ENCODE data around the gene DGKG. TPM values are rescaled to one million over a fixed set of nuclear protein-coding genes. Genes with fewer than 3 reads are reported as not detected.
A peak's percentile ranks its signal among the peaks of the same experiment; 100 is the strongest.

The DGKG gene
- total RNA-seq, 1 donor from 2014 or later, result 13.5 TPM

DNA sequence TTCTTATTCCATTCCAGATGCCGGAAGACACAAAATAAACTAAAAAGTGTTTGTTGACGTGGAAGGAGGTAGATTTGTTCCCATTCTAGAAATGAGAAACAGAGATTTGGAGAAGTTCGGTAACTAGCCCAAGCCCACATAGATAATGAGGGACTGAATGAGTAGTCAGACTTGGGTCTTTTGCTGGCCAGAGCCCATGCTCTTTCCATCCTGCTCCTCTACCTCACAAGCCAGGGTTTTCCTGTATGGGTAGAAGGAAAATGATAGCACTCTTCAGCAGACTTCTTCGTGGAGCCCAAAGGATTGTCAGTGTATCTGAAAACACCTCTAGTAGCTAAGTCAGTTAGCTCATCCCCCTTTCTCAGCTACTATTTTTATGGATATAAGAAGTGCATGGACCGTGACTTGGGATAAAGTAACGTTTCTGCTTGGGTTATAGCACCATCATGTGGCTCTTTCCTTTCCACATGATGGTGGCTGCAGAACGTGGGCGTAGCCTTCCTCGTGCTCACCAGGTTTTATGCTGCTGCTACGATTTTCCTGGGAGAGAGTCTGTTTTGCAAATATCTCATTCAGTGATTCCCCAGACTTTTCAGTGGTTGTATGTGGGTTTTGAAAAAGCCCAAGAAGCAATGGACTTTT lies 84.6 kb downstream of the DGKG start:
- peak; percentile 54 for DNase-seq (ENCODE audit: low spot score)

DNA sequence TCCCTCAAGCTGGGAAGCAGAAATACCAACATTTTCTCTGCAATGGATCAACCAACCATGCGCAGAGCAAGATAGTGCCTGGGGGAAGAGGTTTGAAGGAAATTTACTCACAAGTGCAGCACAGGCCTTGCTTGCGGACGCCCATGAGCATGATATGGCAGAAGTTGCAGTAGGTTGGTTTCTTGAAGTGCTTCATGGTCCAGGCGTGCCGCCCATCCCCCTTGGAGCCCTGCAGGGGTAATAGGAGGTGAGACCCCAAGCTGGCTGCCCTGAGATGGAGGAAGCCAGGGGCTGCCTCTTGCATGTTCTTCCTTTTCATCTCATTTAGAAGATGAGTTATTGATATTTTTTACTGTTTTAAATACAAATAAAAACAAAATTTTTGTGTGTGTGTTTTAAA lies 86.6 kb downstream of the DGKG start:
- no peak for DNase-seq (ENCODE audit: low spot score)

DNA sequence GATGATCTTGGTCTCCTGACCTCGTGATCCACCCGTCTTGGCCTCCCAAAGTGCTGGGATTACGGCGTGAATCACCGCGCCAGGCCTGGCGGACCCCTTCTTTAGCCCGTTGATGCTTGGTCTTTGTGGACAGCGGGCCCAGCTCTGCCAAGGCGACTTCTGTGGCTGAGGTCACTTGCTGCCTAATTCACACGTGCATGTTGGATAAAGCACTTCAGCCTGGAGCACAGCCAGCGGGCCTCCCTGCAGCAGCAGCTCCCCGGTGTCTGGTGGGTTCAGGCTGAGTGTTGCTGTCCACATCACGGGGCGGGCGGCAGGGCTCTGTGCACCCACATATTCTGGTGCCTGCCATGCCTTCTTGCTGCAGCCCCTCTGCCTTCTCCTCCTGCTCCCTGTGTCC lies 88.4 kb downstream of the DGKG start:
- DNase-seq (ENCODE audit: low spot score), result no peak

DNA sequence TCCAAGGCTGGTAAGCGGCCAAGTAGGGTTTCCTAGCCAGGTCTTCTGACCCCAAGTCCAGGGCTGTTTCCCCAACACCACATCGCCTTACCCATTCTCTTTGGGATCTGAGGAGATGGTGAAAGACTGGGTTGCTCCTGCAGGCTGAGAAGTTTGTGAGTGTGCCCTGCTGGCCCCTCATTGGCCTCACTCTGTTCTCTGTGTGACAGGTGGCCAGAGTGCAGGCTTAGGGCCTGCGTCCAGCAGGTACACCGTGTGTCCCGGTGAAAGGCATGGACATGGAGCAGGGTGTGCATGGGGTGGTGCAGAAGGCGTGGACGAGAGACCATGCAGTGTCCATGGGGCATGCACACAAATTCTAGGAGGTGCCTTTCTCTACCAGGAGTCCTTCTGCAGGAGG lies 91.3 kb downstream of the DGKG start:
- no peak for DNase-seq (ENCODE audit: low spot score)

DNA sequence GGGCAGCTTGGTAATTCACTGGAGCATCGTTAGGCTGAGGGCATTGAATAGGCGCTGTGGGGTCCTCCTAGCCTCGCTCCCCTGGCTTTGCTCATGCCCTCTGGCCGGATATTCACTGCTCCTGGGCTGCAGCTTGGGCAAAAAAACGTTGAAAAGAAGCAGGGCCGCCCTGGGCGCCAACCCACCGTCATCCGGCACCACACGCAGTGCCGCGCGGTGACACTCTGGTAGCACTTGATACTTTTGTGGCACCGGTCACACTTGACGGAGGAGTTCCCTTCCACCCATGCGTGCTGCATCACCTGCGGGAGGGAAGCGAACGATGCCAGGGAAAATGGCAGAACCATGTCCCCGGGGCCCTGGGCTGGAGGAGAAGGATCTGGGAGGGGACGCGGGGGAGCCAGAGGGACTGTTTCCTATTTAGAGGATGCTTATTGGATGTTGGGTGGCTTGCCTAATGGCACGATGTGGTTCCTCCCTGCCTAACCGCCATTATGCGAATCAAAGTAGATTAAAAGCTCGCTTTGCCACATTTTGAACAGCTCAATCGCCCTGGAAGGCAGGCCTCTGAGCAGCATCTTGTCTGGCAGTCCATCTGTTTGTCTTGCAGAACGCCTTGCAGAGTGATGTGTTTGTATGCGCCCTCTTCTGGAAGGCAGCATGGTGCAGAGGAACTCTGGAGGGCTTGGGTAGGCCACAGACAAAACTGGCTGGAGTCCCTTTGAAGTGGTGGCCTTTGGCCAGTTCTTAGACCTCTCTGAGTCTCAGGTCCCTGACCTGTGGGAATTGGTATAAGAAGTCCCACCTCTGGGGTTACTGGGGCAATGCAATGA lies 93.2 kb downstream of the DGKG start:
- no peak for DNase-seq (ENCODE audit: low spot score)

DNA sequence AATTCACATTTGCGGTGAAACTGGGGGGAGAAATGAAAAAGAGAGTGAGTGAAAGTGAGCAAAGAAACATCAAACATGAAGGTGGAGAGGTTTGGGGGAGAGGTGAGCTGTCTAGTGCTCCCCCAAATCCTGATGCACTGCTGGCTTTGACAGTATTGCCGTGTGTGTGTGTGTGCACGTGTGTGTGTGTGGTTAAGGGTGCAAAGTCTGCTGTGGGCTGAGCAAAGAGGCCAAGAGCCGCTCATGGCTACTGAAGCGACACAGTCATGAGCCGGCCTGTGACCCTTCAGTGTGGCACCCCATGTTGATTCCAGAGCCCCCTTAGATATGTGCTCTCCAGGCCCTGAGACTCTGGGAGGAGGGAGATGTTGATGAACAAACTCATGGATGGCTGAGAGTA lies 94.3 kb downstream of the DGKG start:
- DNase-seq (ENCODE audit: low spot score), result no peak

DNA sequence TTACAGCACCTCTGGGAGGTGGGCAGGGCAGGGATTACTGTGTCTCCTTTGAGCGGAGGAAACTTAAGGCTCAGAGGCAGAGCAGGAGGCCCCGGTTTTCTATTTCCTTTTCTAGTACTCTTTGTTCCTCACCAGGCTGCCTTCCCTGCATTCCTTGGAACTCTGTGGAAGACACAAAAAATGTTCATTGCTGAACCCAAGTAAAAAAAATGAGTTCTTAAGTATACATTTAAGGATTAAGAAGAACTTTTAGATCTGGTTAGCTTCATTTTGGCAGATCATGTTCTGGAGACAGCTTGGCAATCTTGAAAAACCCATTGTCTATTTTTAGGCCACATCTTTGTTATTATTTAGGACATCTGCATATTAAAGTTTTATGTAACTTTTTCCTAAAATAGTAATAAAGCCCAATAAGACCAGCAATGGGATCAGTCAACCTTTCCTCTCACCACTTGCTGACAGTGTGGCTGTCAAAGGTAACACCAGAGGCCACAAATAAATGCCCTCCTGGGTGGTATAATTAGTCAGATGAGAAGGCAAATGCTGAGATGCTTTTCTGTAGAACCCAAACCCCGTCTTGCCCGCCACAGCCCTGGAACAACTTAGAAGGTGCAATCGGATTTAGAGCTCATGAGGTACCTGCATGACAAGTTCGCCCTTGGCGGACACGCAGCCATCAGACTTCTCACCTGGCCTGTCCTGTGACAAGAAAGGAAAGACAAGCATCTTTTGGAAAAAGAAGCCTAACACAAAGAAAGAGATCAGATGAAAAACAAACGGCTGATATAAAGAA lies 97.2 kb downstream of the DGKG start:
- DNase-seq (ENCODE audit: low spot score), result peak; percentile 69

DNA sequence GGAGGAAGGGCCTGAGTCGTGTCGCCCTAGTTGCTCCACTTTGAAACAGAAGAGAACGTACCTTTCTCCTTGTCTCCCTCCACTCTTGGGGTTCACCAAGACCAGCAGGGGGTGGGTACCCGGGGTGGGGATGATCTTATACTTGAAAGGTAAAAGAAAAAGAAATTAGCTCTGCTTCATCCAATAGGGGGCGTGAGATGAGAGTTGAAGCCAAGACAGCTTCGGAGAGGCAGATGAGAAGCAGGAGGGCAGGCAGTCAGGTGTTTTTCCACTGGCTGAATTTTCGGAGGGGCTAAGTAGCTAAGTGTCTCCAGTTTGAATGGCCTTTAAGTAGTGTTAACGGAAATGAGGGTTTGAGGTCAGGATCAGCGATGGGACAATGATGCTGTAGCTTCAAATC lies 100.4 kb downstream of the DGKG start:
- DNase-seq (ENCODE audit: low spot score), result no peak

DNA sequence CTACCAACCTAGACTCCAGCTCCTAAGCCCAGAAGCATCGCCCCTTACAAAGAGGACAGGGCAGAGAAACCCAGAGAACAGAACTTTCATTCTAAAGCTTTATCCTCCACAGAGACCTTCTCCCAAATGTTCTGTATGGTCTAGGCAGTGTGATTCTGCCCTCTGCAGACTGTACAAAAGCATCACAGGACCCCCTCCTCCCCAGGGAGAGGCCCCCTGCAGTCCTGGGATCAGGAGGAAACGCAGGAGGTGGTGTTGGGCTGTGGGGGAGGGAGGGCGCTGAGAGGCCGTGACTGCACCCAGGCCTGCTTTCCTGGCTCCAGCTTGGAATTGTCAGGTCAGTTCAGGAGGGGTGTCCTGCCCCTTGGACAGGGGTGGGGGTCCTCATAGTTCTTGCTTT lies 101.3 kb downstream of the DGKG start:
- DNase-seq (ENCODE audit: low spot score), result no peak

DNA sequence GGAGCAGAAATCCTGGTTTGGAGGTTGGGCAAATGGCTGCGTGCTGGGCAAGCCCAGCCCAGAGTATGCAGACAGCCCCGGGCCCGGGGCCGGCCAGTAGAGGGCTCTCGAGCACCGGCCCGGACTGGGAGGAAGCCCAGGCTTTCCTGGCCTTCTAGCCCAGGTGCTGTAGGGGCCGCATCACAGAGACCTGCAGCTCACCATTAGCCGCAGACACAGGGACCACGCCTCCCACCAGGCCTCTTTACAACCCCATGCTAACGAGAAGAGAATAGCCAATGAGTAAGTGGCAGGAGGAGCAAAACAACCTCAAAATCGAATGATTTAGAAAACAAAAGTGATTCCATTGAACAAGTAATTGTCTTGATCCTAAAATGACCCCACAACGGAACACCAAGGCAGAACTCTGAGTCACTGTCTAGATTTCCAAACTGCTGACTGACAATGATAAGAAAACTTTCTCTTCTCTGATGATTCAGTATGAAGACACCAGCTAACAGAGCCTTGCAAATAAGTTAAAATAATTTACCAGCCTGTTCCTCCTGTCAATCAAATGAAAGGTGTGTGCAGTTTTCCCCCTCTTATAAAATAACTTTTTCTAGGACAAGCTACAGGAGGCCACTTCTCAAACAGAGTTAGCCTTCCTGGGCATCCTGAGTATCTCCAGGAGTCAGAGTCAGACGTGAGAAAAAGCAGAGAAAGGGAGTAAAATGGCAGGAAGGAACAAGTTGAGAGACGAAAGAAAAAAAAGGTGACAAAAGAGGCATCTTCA lies 102.2 kb downstream of the DGKG start:
- DNase-seq (ENCODE audit: low spot score), result peak; percentile 32

DNA sequence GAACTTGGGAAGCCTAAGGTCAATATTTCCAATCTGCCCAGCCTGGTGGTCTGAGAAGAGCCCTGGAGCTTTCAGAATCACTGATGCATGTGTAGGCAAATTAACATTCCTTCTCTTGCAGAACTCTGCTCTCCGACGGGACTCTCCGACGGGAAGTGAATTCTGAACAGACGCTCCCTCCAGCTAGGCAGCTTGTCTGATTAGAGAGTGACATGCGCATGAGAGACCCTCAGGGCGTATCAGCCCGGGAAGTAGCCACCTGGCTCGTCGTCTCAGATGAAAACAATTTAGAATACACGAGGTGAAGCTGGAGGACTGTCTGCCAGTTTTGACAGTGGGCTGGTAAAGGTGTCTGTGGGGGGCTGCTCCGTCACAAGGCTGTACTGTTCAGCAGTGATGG lies 103.1 kb downstream of the DGKG start:
- no peak for DNase-seq (ENCODE audit: low spot score)

DNA sequence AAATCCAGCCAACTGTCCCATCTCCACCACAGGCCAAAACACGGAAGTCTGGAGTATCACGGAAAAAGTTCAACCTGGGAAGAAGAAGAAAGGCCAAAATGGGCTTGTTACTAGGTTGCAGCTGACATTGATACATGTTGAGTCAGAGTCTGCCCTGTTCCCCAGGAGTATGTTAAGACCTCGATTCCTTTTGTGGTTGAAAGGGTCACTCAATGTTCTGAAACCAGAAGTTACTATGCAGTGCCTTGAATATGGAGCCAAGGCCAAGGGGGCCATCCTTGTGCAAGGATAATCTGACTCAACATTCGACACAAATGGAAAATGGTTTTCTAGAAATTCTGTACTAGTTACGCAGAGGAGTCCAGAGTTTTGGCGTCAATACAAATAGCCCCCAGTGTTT lies 104.2 kb downstream of the DGKG start:
- DNase-seq (ENCODE audit: low spot score), result no peak

DNA sequence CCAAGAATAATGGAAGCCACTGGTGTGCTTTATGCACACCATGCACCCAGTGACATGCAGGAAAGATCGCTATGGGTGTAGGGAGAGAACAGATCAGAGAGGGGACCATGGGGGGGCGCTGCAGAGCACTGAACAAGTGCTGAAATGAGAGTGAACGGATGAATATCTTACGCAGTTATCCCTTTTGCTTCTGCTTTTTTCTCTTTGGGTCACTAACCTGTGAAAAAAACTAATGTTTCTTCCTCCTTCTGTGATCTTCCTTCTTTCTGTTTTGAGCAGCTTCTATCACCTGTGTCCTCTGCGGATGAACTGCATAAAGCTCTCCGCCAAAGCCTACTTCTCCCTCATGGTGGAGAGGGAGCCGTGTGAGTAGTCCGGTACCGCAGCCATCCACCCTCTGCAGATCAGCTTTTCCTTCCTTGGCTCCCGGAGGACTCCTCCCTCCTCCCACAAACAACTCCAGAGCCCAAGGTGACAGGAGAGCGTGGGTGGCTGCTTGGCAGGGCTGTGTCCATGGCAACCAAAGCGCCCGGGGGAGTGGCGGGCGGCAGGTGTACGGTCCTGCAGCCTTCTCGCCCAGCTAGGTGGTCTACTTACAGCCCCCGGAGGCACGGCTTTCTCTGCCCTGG lies 106.2 kb downstream of the DGKG start:
- no peak for DNase-seq (ENCODE audit: low spot score)

DNA sequence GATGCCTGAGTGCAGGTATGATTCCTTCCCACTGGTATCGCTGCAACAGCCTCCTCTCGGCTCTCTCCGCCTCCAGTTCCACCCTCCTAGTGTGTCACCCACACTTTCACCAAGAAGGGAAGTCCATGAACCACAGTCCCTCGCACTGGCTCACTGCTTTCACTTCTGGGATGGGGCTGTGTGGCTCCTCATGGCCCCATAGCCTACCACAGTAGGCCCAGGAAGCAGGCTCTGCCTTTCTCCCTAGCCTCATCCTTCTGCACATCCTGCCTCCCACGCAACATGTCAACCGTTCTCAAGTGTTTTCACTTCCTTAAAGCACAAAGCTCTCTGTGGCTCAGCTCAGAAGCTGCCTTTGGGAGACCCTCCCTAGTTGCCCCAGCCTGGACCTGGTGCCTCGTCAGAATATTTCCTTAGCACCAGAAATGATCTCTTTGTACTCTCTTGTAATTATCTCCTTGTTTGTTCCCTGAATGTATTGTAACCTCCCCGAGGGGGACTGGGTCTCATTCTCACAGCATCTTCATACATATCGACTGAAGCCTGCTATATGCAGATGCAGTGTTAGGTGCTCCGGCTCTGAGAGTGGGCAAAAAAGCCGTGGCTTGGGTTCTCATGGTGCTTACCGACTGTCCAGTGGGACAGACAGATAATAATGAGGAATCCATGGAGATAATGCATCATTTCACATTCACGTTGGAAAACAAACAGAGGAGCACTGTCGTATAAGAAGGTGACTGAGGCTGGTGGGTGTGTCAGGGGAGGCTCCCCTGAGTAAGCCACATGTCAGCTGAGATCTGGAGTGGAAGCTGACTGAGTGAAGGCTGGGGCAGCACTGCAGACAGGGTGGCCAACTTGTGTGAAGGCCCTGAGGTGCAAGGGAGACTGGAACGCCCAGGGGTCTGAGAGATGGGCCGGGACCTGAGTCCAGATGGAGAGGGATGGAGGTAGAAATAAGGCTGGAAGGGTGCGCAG lies 107.1 kb downstream of the DGKG start:
- no peak for DNase-seq (ENCODE audit: low spot score)

DNA sequence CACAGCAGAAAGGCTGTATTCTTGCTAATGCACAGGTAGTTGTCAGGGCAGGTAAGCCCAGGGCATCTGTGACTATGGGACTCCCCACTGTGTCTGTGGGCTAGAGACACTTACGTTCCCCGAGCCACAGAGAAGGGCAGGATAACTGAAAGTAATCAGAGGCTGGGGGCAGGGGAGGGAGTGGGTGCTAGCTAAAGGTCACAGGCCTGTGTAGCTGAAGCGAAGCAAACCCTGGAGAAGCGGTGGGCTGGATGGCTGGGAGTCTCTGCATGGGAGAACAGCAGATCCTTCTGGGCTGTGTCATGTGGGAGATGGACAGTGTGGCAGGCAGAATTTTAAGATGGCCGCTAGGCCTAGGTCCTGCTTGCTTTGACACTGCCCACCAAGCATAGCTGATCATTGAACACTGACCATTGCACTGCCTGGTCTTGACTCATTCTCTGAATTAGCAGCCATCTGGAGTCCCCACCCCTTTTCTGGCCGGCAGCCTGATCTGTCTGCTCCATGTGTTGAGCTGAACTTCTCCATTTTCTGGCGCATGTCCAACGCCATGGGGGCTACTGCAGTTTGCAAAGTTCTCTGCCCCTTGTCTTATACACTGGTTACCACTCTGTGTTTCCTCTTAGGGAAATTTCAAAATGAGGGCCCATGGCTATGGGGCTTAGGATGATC lies 110.0 kb downstream of the DGKG start:
- no peak for DNase-seq (ENCODE audit: low spot score)

DNA sequence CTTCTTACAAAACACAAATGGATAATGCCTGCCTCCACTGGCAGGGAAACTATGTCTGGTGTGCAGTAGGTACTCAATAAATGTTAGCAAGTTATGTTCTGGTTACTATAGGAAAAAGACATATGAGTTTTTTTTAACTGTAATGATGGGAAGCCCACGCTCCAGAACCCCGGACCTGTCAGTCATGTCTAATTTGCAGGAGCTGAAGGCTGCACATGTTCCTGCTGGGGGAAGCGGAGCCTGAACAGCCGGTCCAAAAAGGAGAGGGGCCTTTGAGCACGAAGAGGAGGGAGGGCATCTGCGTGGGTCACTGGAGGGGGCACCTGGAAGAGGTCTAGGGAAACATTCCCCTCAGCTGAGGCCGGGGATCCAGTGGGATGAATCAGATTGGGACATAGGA lies 113.2 kb downstream of the DGKG start:
- no peak for DNase-seq (ENCODE audit: low spot score)

DNA sequence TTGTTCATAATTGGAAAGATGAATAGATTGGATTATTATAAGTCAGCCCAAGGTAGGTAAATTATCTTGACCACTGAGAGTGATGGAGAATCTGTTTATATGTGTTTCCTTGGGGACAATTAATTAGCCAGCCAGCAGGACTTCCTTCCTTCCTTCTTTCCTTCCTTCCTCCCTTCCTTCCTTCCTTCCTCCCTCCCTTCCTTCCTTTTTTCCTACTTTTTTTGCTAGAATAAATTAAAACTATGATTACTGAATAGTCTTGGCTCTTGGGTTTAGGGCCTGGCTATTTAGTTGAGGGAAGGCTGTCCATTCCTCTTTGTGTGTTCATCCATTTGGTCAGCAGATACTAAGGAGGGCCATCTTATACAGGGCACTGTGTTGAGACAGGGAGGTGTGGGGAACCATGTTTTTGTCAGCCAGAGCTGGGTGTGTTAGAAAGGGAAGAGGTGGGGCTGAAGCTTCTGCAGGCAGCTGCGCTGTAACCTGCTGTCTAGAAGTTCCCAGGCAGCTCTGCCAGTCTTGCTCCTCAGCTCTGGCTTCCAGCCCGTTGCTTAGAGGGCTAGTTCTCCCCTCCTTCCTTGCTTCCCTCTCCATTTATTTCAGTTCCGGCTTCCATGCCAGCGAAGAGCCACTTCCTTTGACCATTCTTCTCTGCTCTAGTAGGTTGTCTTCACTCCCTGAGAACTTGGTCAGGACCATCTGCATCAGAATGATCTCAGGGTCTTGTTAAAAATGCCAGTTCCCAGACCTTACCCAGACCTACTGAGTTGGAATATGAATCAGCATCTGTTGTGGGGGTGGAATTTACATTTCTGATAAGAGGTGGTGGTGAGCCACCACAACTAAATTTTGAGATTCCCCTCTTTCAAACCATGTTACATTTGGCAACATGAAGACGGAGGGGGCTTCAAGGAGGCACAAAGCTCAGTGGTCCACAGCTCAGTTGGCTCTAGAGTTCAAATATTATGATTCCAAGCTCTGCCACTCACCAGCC lies 113.9 kb downstream of the DGKG start:
- DNase-seq (ENCODE audit: low spot score), result no peak

DNA sequence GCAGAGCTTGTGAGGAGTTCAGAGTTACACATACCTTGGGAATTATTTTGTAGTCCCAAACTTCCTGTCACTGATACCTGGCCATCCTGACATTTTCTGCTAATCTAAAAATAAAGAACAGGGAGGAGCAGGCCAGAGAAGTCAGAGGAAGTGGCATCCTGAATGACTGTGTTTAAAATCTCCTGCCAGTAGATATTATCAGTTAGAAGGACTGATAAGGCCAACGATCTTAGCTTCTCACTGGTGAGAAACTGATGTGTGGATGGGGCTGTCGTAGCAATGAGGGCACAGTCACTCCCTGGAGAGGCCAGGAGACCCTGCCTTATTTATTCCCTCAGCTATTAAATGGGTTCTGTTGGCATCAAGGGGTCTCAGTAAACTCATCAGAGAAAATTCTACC lies 115.1 kb downstream of the DGKG start:
- DNase-seq (ENCODE audit: low spot score), result no peak
